ENCODE results near the gene TCHHL1.

TCHHL1 gene

GRCh38 chr1:152089014-152089674 is at the start of gene TCHHL1:
Gene TCHHL1, minus strand, starts transcription at chr1:152089064. Its CDS starts 921 bp downstream, at chr1:152088143.
- H3K4me1 ChIP-seq (ENCODE audit: low read depth, poor library complexity, severe bottlenecking) = no peaks in the 10 kb centered on the region
- H3K36me3 ChIP-seq (ENCODE audit: insufficient read depth) = no peaks in the 10 kb centered on the region
- H3K27me3 ChIP-seq (ENCODE audit: insufficient read depth, low read depth) = no peaks in the 10 kb centered on the region
- TF ChIP-seq CTCF (conservative IDR thresholded peaks at IDR 0.05; ENCODE audit: low read depth, low read length) = no peak
- H3K27ac ChIP-seq = no peak within 1 kb of the TSS
- no peak within 1 kb of the TSS for H3K9ac ChIP-seq
- no peak within 1 kb of the TSS for H3K4me3 ChIP-seq (IDR thresholded peaks at IDR 0.05; ENCODE audit: insufficient read depth, low read depth, low read length)
- H4K20me1 ChIP-seq (ENCODE audit: insufficient read depth) = no peaks in the 10 kb centered on the region
- no peak within 1 kb of the TSS for H3K4me2 ChIP-seq
- H3K79me2 ChIP-seq (ENCODE audit: insufficient read depth, low read depth) = no peaks in the 10 kb centered on the region
- H2AFZ ChIP-seq (ENCODE audit: low read depth) = no peak within 1 kb of the TSS

GRCh38 chr1:152137215-152137614 is 48.4 kb upstream of the TCHHL1 start:
- H4K20me1 ChIP-seq (ENCODE audit: insufficient read depth) = no peaks in the 10 kb centered on the region
- no peak overlapping the region for H2AFZ ChIP-seq (ENCODE audit: low read depth)
- H3K4me3 ChIP-seq (IDR thresholded peaks at IDR 0.05; ENCODE audit: insufficient read depth, low read depth, low read length) = no peak overlapping the region
- no peak overlapping the region for H3K9ac ChIP-seq
- no peaks in the 10 kb centered on the region for H3K4me1 ChIP-seq (ENCODE audit: low read depth, poor library complexity, severe bottlenecking)
- H3K36me3 ChIP-seq (ENCODE audit: insufficient read depth) = no peaks in the 10 kb centered on the region
- no peaks in the 10 kb centered on the region for H3K27me3 ChIP-seq (ENCODE audit: insufficient read depth, low read depth)
- no peaks in the 10 kb centered on the region for H3K79me2 ChIP-seq (ENCODE audit: insufficient read depth, low read depth)
- H3K27ac ChIP-seq = no peak overlapping the region
- no peak overlapping the region for H3K4me2 ChIP-seq
- no peak for TF ChIP-seq CTCF (conservative IDR thresholded peaks at IDR 0.05; ENCODE audit: low read depth, low read length)

DNA sequence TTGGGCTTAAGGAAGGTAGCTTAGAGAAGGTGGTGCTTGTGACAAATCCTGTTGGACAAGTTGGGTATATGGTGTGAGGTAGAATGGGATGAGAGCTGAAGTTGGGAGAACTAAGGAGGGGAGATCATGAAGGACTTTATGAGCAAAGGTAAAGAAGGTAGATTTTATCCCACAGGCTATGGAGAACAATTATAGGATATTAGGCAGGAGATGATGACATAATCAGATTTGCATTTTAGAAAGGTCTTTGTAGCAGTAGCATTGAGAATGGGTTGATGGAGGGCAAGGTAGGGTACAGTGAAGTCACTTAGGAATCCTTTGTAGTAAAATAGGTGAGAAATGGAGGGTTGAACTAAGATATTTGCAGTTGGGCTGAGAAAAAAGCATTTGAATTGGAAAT is 41.3 kb upstream of the TCHHL1 start:
- H3K27ac ChIP-seq = no peak overlapping the region
- H3K36me3 ChIP-seq (ENCODE audit: insufficient read depth) = no peaks in the 10 kb centered on the region
- H2AFZ ChIP-seq (ENCODE audit: low read depth) = no peak overlapping the region
- no peaks in the 10 kb centered on the region for H4K20me1 ChIP-seq (ENCODE audit: insufficient read depth)
- no peaks in the 10 kb centered on the region for H3K79me2 ChIP-seq (ENCODE audit: insufficient read depth, low read depth)
- no peaks in the 10 kb centered on the region for H3K27me3 ChIP-seq (ENCODE audit: insufficient read depth, low read depth)
- peaks cover 29% of the 10 kb centered on the region for H3K4me1 ChIP-seq (ENCODE audit: low read depth, poor library complexity, severe bottlenecking)
- H3K9ac ChIP-seq = no peak overlapping the region
- H3K4me2 ChIP-seq = no peak overlapping the region
- no peak for TF ChIP-seq CTCF (conservative IDR thresholded peaks at IDR 0.05; ENCODE audit: low read depth, low read length)
- no peak overlapping the region for H3K4me3 ChIP-seq (IDR thresholded peaks at IDR 0.05; ENCODE audit: insufficient read depth, low read depth, low read length)

DNA sequence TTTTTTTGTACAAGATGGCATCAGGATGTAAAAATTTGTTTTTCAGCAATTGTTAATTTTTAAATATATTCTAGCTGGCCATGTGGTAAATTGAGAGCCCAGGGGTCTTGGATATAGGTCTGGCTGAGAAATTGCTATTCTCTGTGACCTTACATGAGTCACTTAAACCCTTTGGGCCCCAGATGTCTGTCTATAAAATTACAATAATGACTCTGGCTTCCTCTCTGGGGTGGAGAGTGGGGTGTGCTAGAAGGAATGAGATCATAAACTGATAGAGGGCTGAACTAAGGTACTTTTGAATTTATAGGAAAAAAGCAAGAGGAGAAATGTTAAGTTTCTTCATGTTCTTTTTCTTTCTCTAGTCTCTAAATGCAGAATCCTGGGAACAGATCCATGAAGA is 38.8 kb upstream of the TCHHL1 start:
- no peak overlapping the region for H3K4me2 ChIP-seq
- H3K9ac ChIP-seq = no peak overlapping the region
- H3K79me2 ChIP-seq (ENCODE audit: insufficient read depth, low read depth) = no peaks in the 10 kb centered on the region
- H2AFZ ChIP-seq (ENCODE audit: low read depth) = no peak overlapping the region
- H3K4me3 ChIP-seq (IDR thresholded peaks at IDR 0.05; ENCODE audit: insufficient read depth, low read depth, low read length) = no peak overlapping the region
- peaks cover 36% of the 10 kb centered on the region for H3K4me1 ChIP-seq (ENCODE audit: low read depth, poor library complexity, severe bottlenecking)
- no peaks in the 10 kb centered on the region for H4K20me1 ChIP-seq (ENCODE audit: insufficient read depth)
- H3K27me3 ChIP-seq (ENCODE audit: insufficient read depth, low read depth) = no peaks in the 10 kb centered on the region
- no peak overlapping the region for H3K27ac ChIP-seq
- no peak for TF ChIP-seq CTCF (conservative IDR thresholded peaks at IDR 0.05; ENCODE audit: low read depth, low read length)
- H3K36me3 ChIP-seq (ENCODE audit: insufficient read depth) = no peaks in the 10 kb centered on the region
